ENCODE results near the gene ATP7A. TPM values are rescaled to one million over a fixed set of nuclear protein-coding genes. Genes with fewer than 3 reads are reported as not detected.
A peak's percentile ranks its signal among the peaks of the same experiment; 100 is the strongest.
"Not testable (repeated sequence)": the region's sequence is repeated elsewhere in the genome, so short reads cannot be mapped to it uniquely, and the experiment has no call there.

Gene ATP7A
- total RNA-seq, 1 donor from 2014 or later: 15.0 TPM

- Mint-ChIP-seq H3K4me3 (ENCODE audit: unreplicated experiment) (no peak overlapping the region), H3K36me3 (ENCODE audit: low read depth, unreplicated experiment) (no peaks in the 10 kb centered on the region), H3K4me1 (ENCODE audit: low read depth, unreplicated experiment) (no peaks in the 10 kb centered on the region), H3K27ac (ENCODE audit: unreplicated experiment) (peak overlapping the region; percentile 77), H3K27me3 (ENCODE audit: low read depth, unreplicated experiment) (peaks cover 2% of the 10 kb centered on the region), H3K9me3 (ENCODE audit: unreplicated experiment) (peaks cover 12% of the 10 kb centered on the region)
- Histone ChIP-seq H3K9me3 (ENCODE audit: insufficient read depth, low read depth, low read length) (no peaks in the 10 kb centered on the region), H3K27me3 (ENCODE audit: insufficient read depth, low read length) (no peaks in the 10 kb centered on the region), H3K4me1 (ENCODE audit: insufficient read depth, low read length) (no peaks in the 10 kb centered on the region), H3K4me3 (ENCODE audit: insufficient read depth, low read depth, low read length) (no peak overlapping the region), H3K27ac (ENCODE audit: low read depth, low read length) (no peak overlapping the region), H2AFZ (ENCODE audit: low read depth, low read length) (no peak overlapping the region), H4K20me1 (ENCODE audit: insufficient read depth, low read length) (no peaks in the 10 kb centered on the region), H3K9ac (ENCODE audit: low read length) (no peak overlapping the region), H3K79me2 (ENCODE audit: insufficient read depth, low read length) (no peaks in the 10 kb centered on the region), H3K36me3 (ENCODE audit: insufficient read depth, low read length) (no peaks in the 10 kb centered on the region), H3K4me2 (ENCODE audit: low read length) (no peak overlapping the region)
- DNase-seq (ENCODE audit: low read depth) (no peak), FAIRE-seq (peak; percentile 93)
- TF ChIP-seq EZH2 (IDR thresholded peaks at IDR 0.05; ENCODE audit: insufficient read depth, low read length): no peak
- TF ChIP-seq CTCF (IDR thresholded peaks at IDR 0.05; ENCODE audit: insufficient read depth, low read depth, low read length): no peak
These were observed 165.4 kb downstream of the ATP7A start for GRCh38 chrX:78075787-78076389.

- H3K79me2 ChIP-seq (ENCODE audit: insufficient read depth, low read length); H3K27me3 ChIP-seq (ENCODE audit: insufficient read depth, low read length); H3K27ac Mint-ChIP-seq (ENCODE audit: unreplicated experiment); H3K27me3 Mint-ChIP-seq (ENCODE audit: low read depth, unreplicated experiment); H3K4me3 Mint-ChIP-seq (ENCODE audit: unreplicated experiment); H3K4me3 ChIP-seq (ENCODE audit: insufficient read depth, low read depth, low read length); H4K20me1 ChIP-seq (ENCODE audit: insufficient read depth, low read length); H3K9ac ChIP-seq (ENCODE audit: low read length); FAIRE-seq; H3K4me2 ChIP-seq (ENCODE audit: low read length); DNase-seq (ENCODE audit: low read depth); H3K9me3 ChIP-seq (ENCODE audit: insufficient read depth, low read depth, low read length); H3K4me1 Mint-ChIP-seq (ENCODE audit: low read depth, unreplicated experiment); H3K36me3 Mint-ChIP-seq (ENCODE audit: low read depth, unreplicated experiment); H3K36me3 ChIP-seq (ENCODE audit: insufficient read depth, low read length); H2AFZ ChIP-seq (ENCODE audit: low read depth, low read length); H3K9me3 Mint-ChIP-seq (ENCODE audit: unreplicated experiment); H3K27ac ChIP-seq (ENCODE audit: low read depth, low read length); H3K4me1 ChIP-seq (ENCODE audit: insufficient read depth, low read length): not testable (repeated sequence)
These were observed 170.9 kb downstream of the ATP7A start for GRCh38 chrX:78081413-78081812.

GRCh38 chrX:78092296-78092695 lies 181.8 kb downstream of the ATP7A start:
- Histone ChIP-seq H3K9me3 (ENCODE audit: insufficient read depth, low read depth, low read length) (no peaks in the 10 kb centered on the region), H3K4me2 (ENCODE audit: low read length) (peak overlapping the region; percentile 11), H3K27me3 (ENCODE audit: insufficient read depth, low read length) (no peaks in the 10 kb centered on the region), H3K27ac (ENCODE audit: low read depth, low read length) (no peak overlapping the region), H2AFZ (ENCODE audit: low read depth, low read length) (peak overlapping the region; percentile 52), H3K4me3 (ENCODE audit: insufficient read depth, low read depth, low read length) (no peak overlapping the region), H3K36me3 (ENCODE audit: insufficient read depth, low read length) (no peaks in the 10 kb centered on the region), H3K79me2 (ENCODE audit: insufficient read depth, low read length) (no peaks in the 10 kb centered on the region), H4K20me1 (ENCODE audit: insufficient read depth, low read length) (no peaks in the 10 kb centered on the region), H3K4me1 (ENCODE audit: insufficient read depth, low read length) (no peaks in the 10 kb centered on the region), H3K9ac (ENCODE audit: low read length) (no peak overlapping the region)
- FAIRE-seq (no peak), DNase-seq (ENCODE audit: low read depth) (peak; percentile 36)
- H3K27me3 Mint-ChIP-seq (ENCODE audit: low read depth, unreplicated experiment): no peaks in the 10 kb centered on the region
- H3K36me3 Mint-ChIP-seq (ENCODE audit: low read depth, unreplicated experiment): no peaks in the 10 kb centered on the region
- no peak overlapping the region for H3K27ac Mint-ChIP-seq (ENCODE audit: unreplicated experiment)
- H3K4me1 Mint-ChIP-seq (ENCODE audit: low read depth, unreplicated experiment): no peaks in the 10 kb centered on the region
- TF ChIP-seq EZH2 (IDR thresholded peaks at IDR 0.05; ENCODE audit: insufficient read depth, low read length): no peak
- TF ChIP-seq CTCF (IDR thresholded peaks at IDR 0.05; ENCODE audit: insufficient read depth, low read depth, low read length): peak; percentile 44
- no peaks in the 10 kb centered on the region for H3K9me3 Mint-ChIP-seq (ENCODE audit: unreplicated experiment)
- no peak overlapping the region for H3K4me3 Mint-ChIP-seq (ENCODE audit: unreplicated experiment)

Measured in astrocyte (in vitro differentiated cells and primary cell).